Karpas-422 (cell line): ENCODE data around the gene GLS2. TPM values are rescaled to one million over a fixed set of nuclear protein-coding genes. Genes with fewer than 3 reads are reported as not detected.
"Not testable (repeated sequence)": the region's sequence is repeated elsewhere in the genome, so short reads cannot be mapped to it uniquely, and the experiment has no call there.

Experiments used
- DNase-seq: peaks from one replicate; pipeline ENCODE4 v3.0.0-alpha.2; 2015
- H2AFZ ChIP-seq: fragments of 200-600 bp; sonication (generic); 2 replicates; pipeline ENCODE4 v1.6.1; 2014; ENCODE audit warnings: antibody characterized with exemption, low read length, mixed read lengths
- H3K27ac ChIP-seq: fragments of 200-600 bp; sonication (generic); 2 replicates; pipeline ENCODE4 v1.5.1; 2014; ENCODE audit warnings: mild to moderate bottlenecking, low read length, moderate library complexity
- H3K27me3 ChIP-seq: fragments of 200-600 bp; sonication (generic); 2 replicates; pipeline ENCODE4 v1.6.1; 2014; ENCODE audit warnings: low read length, mixed read lengths
- H3K36me3 ChIP-seq: fragments of 200-600 bp; sonication (generic); 2 replicates; pipeline ENCODE4 v1.6.1; 2014; ENCODE audit warnings: low read length, mixed read lengths; ENCODE audit not compliant: insufficient read depth
- H3K4me1 ChIP-seq: fragments of 200-600 bp; sonication (generic); 2 replicates; pipeline ENCODE4 v1.6.1; 2014; ENCODE audit warnings: mild to moderate bottlenecking, low read length, mixed read lengths
- H3K4me2 ChIP-seq: fragments of 200-600 bp; sonication (generic); 2 replicates; pipeline ENCODE4 v1.6.1; 2014; ENCODE audit warnings: low read length, low read depth, mild to moderate bottlenecking; ENCODE audit not compliant: poor library complexity, severe bottlenecking
- H3K4me3 ChIP-seq: fragments of 200-600 bp; sonication (generic); 2 replicates; pipeline ENCODE4 v1.5.1; 2014; ENCODE audit warnings: mild to moderate bottlenecking, antibody characterized with exemption, low read length, mixed read lengths
- H3K79me2 ChIP-seq: fragments of 200-600 bp; sonication (generic); 2 replicates; pipeline ENCODE4 v1.6.1; 2014; ENCODE audit warnings: mild to moderate bottlenecking, low read length, mixed read lengths
- H3K9ac ChIP-seq: fragments of 200-600 bp; sonication (generic); 2 replicates; pipeline ENCODE4 v1.6.0; 2014; ENCODE audit warnings: low read length
- H3K9me2 ChIP-seq: fragments of 200-600 bp; sonication (generic), shearing (Covaris generic); replicated peaks from 2 replicates; pipeline ENCODE4 v1.6.0; 2014; ENCODE audit warnings: mild to moderate bottlenecking, low read length, moderate library complexity; ENCODE audit not compliant: insufficient read depth
- H3K9me3 ChIP-seq: fragments of 300-700, 200-600 bp; sonication (generic); 2 replicates; pipeline ENCODE4 v1.6.1; 2014; ENCODE audit warnings: low read length, mixed read lengths
- H4K20me1 ChIP-seq: fragments of 200-600 bp; sonication (generic); 2 replicates; pipeline ENCODE4 v1.6.1; 2014; ENCODE audit warnings: mild to moderate bottlenecking, antibody characterized with exemption, low read length, low read depth; ENCODE audit not compliant: insufficient read depth
- total RNA-seq: library from RNA; depleted of rRNA; stranded (reverse); fragments of >200 nt; shearing (Covaris generic); gene quantifications from 2 replicates; pipeline ENCODE4 v1.2.3, GENCODE V29; 2014; ENCODE audit warnings: low replicate concordance

Gene GLS2
- total RNA-seq, 1 experiment from 2014 or later, result not detected

DNA sequence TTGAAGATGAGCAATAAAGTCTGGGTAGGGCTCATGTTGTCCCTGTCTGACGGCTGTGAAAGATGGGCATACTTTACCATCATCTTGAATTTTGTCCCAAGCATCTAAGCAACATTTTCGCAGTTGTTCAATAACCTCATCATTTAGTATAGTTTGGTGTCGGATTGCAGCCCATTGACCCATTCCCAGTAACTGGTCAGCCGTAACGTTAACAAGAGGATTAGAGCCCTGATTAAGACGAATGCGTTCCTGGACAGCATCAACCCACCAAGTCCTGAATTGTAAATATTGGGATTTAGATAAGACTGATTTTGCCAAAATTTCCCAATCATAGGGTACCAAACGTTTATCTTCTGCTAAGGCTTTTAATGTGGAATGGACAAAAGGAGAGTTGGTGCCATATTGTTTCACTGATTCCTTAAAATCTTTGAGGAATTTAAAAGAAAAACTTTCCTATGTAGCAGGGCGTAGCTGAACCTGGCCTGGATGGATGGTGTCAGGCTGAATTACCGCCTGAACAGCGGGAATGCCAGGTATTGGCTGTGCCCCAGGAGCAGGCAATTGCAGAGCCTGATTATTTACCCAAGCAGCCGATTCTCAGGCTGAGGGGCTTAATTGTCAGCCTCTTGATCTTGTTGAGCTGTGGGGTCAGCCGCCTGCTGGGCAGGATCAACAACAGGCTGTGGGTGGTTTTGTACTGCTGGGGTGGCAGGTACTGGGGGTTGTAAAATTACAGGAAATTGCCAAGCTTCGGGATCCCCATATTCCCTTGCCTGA lies 10.4 kb upstream of the GLS2 start:
- H3K36me3 ChIP-seq, H2AFZ ChIP-seq, H3K9ac ChIP-seq, H3K27ac ChIP-seq, H3K4me2 ChIP-seq, H3K79me2 ChIP-seq, H4K20me1 ChIP-seq, H3K4me1 ChIP-seq, DNase-seq, H3K9me2 ChIP-seq, H3K4me3 ChIP-seq, H3K27me3 ChIP-seq, H3K9me3 ChIP-seq: not testable (repeated sequence)

DNA sequence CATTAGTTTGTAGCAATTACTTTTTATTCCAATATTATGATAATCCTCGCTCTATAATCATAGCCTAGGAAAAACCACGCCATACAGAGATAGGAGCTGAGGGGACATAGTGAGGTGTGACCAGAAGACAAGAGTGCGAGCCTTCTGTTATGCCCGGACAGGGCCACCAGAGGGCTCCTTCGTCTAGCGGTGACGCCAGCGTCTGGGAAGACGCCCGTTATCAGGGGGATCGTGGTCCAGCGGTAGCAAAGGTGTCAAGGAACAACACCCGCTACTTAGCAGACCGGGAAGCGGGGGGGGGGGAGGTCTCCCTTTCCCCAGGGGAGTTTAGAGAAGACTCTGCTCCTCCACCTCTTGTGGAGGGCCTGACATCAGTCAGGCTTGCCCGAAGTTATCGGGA lies 8.7 kb upstream of the GLS2 start:
- H3K4me1 ChIP-seq, H3K79me2 ChIP-seq, H2AFZ ChIP-seq, H3K9ac ChIP-seq, H3K9me2 ChIP-seq, H3K27ac ChIP-seq, H3K27me3 ChIP-seq, H3K4me2 ChIP-seq, H3K9me3 ChIP-seq, H4K20me1 ChIP-seq, H3K4me3 ChIP-seq, H3K36me3 ChIP-seq: not testable (repeated sequence)
- DNase-seq, result peak; percentile 59

DNA sequence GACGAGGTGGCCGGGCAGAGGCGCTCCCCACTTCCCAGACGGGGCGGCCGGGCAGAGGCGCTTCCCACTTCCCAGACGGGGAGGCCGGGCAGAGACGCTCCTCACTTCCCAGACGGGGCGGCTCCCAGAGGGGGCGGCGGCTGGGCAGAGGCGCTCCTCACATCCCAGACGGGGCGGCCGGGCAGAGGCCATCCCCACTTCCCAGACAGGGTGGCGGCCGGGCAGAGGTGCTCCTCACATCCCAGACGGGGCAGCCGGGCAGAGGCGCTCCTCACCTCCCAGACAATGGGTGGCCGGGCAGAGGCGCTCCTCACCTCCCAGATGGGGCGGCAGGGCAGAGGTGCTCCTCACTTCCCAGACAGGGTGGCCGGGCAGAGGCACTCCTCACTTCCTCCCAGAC lies 6.5 kb upstream of the GLS2 start:
- not testable (repeated sequence) for H3K27ac ChIP-seq, H3K4me2 ChIP-seq, H2AFZ ChIP-seq, H3K9me3 ChIP-seq, H3K79me2 ChIP-seq, H3K9ac ChIP-seq, H4K20me1 ChIP-seq, H3K4me1 ChIP-seq, H3K27me3 ChIP-seq, H3K9me2 ChIP-seq, H3K4me3 ChIP-seq, H3K36me3 ChIP-seq, DNase-seq

GRCh38 chr12:56494106-56494415 lies 6.1 kb upstream of the GLS2 start:
- not testable (repeated sequence) for H3K9me3 ChIP-seq, H4K20me1 ChIP-seq, H3K27me3 ChIP-seq, DNase-seq, H3K4me3 ChIP-seq, H3K9ac ChIP-seq, H2AFZ ChIP-seq, H3K4me1 ChIP-seq, H3K79me2 ChIP-seq, H3K36me3 ChIP-seq, H3K27ac ChIP-seq, H3K4me2 ChIP-seq, H3K9me2 ChIP-seq

GRCh38 chr12:56493409-56494105 lies 5.6 kb upstream of the GLS2 start:
- not testable (repeated sequence) for H3K27me3 ChIP-seq, H3K4me2 ChIP-seq, H3K9ac ChIP-seq, H4K20me1 ChIP-seq, H3K9me2 ChIP-seq, H3K79me2 ChIP-seq, H3K36me3 ChIP-seq, H2AFZ ChIP-seq, H3K4me3 ChIP-seq, DNase-seq, H3K4me1 ChIP-seq, H3K27ac ChIP-seq, H3K9me3 ChIP-seq

DNA sequence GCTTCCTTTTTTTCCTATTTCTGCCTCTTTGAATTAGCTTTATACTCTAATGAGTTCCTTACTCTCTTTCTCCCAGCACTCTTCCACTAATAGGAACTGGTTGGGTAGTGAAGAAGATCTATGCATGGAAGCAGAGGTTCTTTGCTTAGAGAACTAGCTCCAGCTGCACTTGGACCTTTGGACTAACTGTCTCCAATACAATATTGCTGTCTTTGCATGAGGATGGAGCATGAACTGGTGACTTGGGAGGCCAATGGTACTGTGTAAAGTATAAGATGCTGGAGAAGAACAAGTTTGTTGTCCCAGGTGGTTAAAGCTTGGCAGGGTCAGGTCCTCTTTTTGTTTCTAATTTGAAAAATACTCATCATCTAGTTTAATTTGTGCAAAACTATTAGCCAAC lies 2.4 kb upstream of the GLS2 start:
- H3K9me3 ChIP-seq, result no peaks in the 10 kb centered on the region

GRCh38 chr12:56487448-56488040 lies 417 bp downstream of the GLS2 start:
- H3K27me3 ChIP-seq, result no peaks in the 10 kb centered on the region
- 0 out of 2 replicates have a peak, but pooled peaks cover 4% of the 10 kb centered on the region for H4K20me1 ChIP-seq
- no peaks in the 10 kb centered on the region for H3K79me2 ChIP-seq
- no peak overlapping the region for H3K4me2 ChIP-seq
- no peak overlapping the region for H3K9ac ChIP-seq
- H3K4me3 ChIP-seq, result no peak overlapping the region
- no peaks in the 10 kb centered on the region for H3K9me3 ChIP-seq
- no peaks in the 10 kb centered on the region for H3K36me3 ChIP-seq
- DNase-seq, result no peak
- no peak overlapping the region for H3K27ac ChIP-seq
- H2AFZ ChIP-seq, result no peak overlapping the region
- peaks cover 8% of the 10 kb centered on the region for H3K4me1 ChIP-seq
- no peaks in the 10 kb centered on the region for H3K9me2 ChIP-seq

More for the DNA sequence above, 2.4 kb upstream of the GLS2 start:
- Histone ChIP-seq H3K4me3 (no peak overlapping the region), H4K20me1 (no peaks in the 10 kb centered on the region), H3K9me2 (no peaks in the 10 kb centered on the region), H3K79me2 (no peaks in the 10 kb centered on the region), H2AFZ (no peak overlapping the region), H3K27ac (no peak overlapping the region), H3K4me2 (no peak overlapping the region), H3K36me3 (no peaks in the 10 kb centered on the region), H3K4me1 (peaks cover 8% of the 10 kb centered on the region), H3K9ac (no peak overlapping the region), H3K27me3 (no peaks in the 10 kb centered on the region)
- DNase-seq, result no peak

DNA sequence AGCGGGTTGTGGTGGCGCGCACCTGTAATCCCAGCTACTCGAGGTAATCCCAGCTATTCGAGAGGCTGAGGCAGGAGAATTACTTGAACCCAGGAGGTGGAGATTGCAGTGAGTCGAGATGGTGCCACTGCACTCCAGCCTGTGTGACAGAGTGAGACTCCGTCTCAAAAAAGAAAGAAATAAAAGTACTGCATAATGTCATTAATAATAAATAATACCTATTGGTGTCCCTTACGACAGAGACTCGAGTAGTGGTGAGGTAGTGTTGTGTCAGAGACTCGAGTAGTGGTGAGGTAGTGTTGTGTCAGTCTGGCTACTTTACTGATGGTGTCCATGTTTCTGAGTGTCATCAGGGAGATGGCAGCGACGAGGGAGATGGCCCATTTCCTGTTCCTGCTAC lies 1.3 kb downstream of the GLS2 start:
- H3K9me3 ChIP-seq, result no peaks in the 10 kb centered on the region
- H4K20me1 ChIP-seq, result 0 out of 2 replicates have a peak, but pooled peaks cover 4% of the 10 kb centered on the region
- no peak overlapping the region for H2AFZ ChIP-seq
- peaks cover 8% of the 10 kb centered on the region for H3K4me1 ChIP-seq
- H3K79me2 ChIP-seq, result no peaks in the 10 kb centered on the region
- no peak for DNase-seq
- no peak overlapping the region for H3K9ac ChIP-seq
- H3K27me3 ChIP-seq, result no peaks in the 10 kb centered on the region
- no peak overlapping the region for H3K27ac ChIP-seq
- H3K4me3 ChIP-seq, result no peak overlapping the region
- H3K36me3 ChIP-seq, result no peaks in the 10 kb centered on the region
- H3K4me2 ChIP-seq, result no peak overlapping the region
- H3K9me2 ChIP-seq, result no peaks in the 10 kb centered on the region
